Thyroid gland (tissue), 4 donors: ENCODE data around the gene RTN4RL1. TPM values are rescaled to one million over a fixed set of nuclear protein-coding genes. Genes with fewer than 3 reads are reported as not detected.

Experiments used
- DNase-seq, 2 donors: peaks; one replicate each; pipeline ENCODE4 v3.0.0-alpha.2; 2019
- H3K27ac ChIP-seq, 3 donors: fragments of 200-600 bp; sonication (generic); 1 replicate in 2 of 3; 2 replicates in 1 of 3; pipeline ENCODE4 v1.5.1; 2016 to 2019; ENCODE audit warnings: mild to moderate bottlenecking in 1 of 3, moderate library complexity in 1 of 3
- H3K27me3 ChIP-seq: fragments of 200-600 bp; sonication (generic); one replicate; pipeline ENCODE4 v1.5.1; 2019
- H3K36me3 ChIP-seq, 2 donors: fragments of 200-600 bp; sonication (generic); one replicate each; pipeline ENCODE4 v1.5.1; 2016 to 2019
- H3K4me1 ChIP-seq, 2 donors: fragments of 200-600 bp; sonication (generic); one replicate each; pipeline ENCODE4 v1.5.1; 2017 to 2019
- H3K4me3 ChIP-seq, 3 donors: fragments of 200-600 bp; sonication (generic); replicated peaks in 1 of 3; 1 replicate in 2 of 3; 2 replicates in 1 of 3; pipeline ENCODE4 v1.5.1; 2016; ENCODE audit warnings: mild to moderate bottlenecking in 1 of 3
- H3K9me3 ChIP-seq: fragments of 200-600 bp; sonication (generic); one replicate; pipeline ENCODE4 v1.5.1; 2017
- POLR2A ChIP-seq, 2 donors: fragments of 450-650 bp; IDR thresholded peaks; one replicate each; pipeline ENCODE4 v1.6.1; 2017; ENCODE audit warnings: antibody characterized with exemption in 2 of 2, mild to moderate bottlenecking in 2 of 2, moderate library complexity in 1 of 2
- WGBS, 2 donors: methylation state at CpG; one replicate each; pipeline ENCODE4 v1.1.5; 2017; 5-methylcytosine and 5-hydroxymethylcytosine counted together
- intact Hi-C: fragments of 100-400 bp; cut with DNase I; formaldehyde crosslinking; loops from one replicate; pipeline ENCODE4 v1.15.1; 2023
- total RNA-seq, 4 donors: library from RNA; depleted of rRNA; stranded (reverse); fragments of >200 nt; gene quantifications; one replicate each; pipeline ENCODE4 v1.2.3, GENCODE V29; 2016
- TF ChIP-seq, protein P1 (sequence below), 6 experiments: fragments of 200-600 bp in 3 of 6; fragments of 450-650 bp in 3 of 6; sonication (generic) in 3 of 6; IDR thresholded peaks; one replicate each; pipeline ENCODE4 v1.5.1; 2016 to 2019; ENCODE audit warnings: antibody characterized with exemption in 6 of 6, mild to moderate bottlenecking in 2 of 6, inconsistent platforms in 1 of 6, moderate library complexity in 1 of 6

The RTN4RL1 gene
- total RNA-seq, 4 donors from 2014 or later, result 1.6 to 4.9 (median 2.5) TPM

DNA sequence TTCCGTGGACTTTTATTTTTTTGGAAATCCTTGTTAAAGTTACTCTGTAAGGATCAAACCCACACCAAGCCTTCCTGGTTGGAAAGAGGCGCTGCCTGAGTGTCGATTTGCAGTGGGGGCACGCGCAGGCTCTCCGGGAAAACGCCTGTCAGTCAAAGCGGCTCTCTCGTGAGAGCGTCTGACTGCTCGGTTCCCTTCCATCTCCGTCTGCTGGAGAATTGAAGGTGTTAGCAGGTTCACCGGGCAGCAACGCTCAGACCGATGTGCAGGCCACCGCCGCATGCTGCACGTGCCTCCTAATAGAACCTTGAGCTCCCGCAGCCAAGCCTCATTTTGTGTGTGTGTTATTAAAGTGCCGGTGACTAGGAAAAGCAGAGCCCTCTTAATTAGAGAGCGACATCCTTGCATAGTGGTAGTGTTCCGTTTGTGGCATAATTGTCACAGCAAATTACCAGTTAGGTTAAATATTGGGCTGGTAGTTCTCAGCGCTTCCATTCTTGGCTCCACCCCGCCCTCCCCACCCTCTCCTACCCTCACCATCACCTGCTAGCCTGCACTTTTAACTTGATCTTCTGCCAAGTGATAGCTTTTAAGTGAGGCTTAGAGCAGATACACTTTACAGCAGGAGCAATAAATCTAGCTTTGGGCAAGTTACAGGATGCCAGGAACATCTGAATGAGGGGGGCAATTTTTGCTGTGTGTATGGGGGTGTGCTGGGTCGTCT lies 119.8 kb downstream of the RTN4RL1 start:
- 15 to 21% methylated on average over 24 to 25 of the region's 25 CpGs for WGBS, 2 donors
- intact Hi-C loops, result no loop called here
- Histone ChIP-seq H3K4me1 (peaks cover 8% of the 10 kb centered on the region in 2 donors), H3K9me3 (no peaks in the 10 kb centered on the region), H3K4me3 (no peak overlapping the region), H3K27ac (no peak overlapping the region), H3K27me3 (peaks cover 8% of the 10 kb centered on the region), H3K36me3 (no peaks in the 10 kb centered on the region)
- peak in 1 of 2 donors; percentile 3 for DNase-seq
- TF ChIP-seq POLR2A (IDR thresholded peaks at IDR 0.05), result no peak
- TF ChIP-seq, protein P1, sequence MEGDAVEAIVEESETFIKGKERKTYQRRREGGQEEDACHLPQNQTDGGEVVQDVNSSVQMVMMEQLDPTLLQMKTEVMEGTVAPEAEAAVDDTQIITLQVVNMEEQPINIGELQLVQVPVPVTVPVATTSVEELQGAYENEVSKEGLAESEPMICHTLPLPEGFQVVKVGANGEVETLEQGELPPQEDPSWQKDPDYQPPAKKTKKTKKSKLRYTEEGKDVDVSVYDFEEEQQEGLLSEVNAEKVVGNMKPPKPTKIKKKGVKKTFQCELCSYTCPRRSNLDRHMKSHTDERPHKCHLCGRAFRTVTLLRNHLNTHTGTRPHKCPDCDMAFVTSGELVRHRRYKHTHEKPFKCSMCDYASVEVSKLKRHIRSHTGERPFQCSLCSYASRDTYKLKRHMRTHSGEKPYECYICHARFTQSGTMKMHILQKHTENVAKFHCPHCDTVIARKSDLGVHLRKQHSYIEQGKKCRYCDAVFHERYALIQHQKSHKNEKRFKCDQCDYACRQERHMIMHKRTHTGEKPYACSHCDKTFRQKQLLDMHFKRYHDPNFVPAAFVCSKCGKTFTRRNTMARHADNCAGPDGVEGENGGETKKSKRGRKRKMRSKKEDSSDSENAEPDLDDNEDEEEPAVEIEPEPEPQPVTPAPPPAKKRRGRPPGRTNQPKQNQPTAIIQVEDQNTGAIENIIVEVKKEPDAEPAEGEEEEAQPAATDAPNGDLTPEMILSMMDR (IDR thresholded peaks at IDR 0.05), result no peak

DNA sequence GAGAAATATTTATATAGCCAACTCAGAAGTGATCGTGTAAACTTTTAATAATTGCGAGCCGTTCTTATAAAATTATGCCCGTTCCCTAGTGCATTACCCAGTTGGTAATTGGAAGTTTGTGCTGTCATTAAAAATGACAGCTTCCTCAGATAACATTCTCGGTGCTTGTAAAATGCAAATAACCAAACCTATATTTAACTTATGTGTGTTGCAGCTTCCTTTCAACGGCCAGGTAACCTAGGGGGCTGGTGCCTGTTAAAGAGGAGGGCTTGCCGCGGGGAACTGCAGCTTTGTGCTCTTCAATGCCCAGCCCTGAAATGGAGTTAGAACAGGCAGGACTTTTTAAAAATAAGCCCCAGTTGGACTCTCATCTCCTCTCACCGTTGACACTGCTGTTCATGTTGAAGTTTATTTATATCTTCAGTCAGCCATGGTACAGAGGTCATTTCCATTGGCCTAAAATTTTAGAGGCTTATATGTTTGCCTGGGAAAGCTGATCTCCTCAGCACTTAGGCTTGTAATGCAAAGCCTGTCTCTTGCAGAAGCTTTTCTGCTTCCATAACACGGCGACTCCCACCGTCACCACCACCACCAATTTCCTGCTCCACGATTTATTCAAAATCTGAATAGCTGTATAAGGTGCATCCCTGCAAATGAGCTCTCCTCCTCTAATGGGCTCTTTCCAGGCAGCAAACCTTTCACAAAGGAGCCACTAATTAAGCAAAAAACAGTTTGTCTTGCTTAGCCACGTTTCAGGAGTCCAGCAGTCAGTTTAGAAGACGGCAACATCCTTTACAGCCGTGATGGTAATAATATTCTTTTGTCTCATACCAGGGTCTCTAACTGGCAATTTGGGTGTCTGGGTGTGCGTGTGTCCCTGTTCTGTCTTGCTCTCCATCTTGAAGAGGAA lies 120.6 kb downstream of the RTN4RL1 start:
- Histone ChIP-seq H3K27ac (no peak overlapping the region), H3K27me3 (peaks cover 8% of the 10 kb centered on the region), H3K9me3 (no peaks in the 10 kb centered on the region), H3K4me3 (no peak overlapping the region), H3K36me3 (no peaks in the 10 kb centered on the region), H3K4me1 (peaks cover 8% of the 10 kb centered on the region in 2 donors)
- no peak for DNase-seq
- 69 to 75% methylated on average over 17 of the region's 17 CpGs for whole genome bisulfite sequencing, 2 donors
- no peak for TF ChIP-seq POLR2A (IDR thresholded peaks at IDR 0.05)
- TF ChIP-seq, protein P1 (IDR thresholded peaks at IDR 0.05), result no peak
- intact Hi-C loops, result no loop called here

DNA sequence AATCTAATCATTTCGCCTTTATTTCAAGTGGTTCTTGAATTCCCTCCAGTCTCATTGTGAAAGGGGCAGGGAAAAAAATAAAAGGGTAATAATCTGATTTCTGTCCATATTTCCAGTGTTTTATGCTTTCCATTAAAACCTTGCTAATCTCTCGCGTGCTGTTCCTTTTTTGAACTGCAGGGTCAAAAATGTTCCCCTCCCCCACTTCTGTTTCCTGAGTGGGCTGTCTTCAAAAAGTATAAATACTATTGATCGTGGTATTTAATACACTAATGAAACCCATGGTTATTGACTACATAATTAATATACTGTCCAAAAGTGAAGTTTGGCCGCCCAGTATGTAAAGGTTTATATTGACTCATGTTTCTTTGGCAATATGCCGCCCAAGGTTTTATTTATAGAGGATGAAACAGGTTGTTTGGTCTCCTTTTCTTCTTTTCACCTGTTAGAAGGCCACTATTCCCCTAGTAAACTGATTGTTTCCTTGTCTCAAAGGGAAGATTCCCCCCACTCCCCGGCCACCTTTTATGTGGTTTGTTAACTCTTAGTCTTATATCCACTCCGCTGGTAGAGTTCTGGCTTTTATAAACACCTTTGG lies 125.6 kb downstream of the RTN4RL1 start:
- Histone ChIP-seq H3K4me3 (no peak overlapping the region), H3K27ac (no peak overlapping the region), H3K9me3 (no peaks in the 10 kb centered on the region), H3K4me1 (no peaks in the 10 kb centered on the region), H3K27me3 (no peaks in the 10 kb centered on the region), H3K36me3 (peaks cover 33 to 35% of the 10 kb centered on the region in 2 donors)
- DNase-seq, result no peak
- intact Hi-C loops, result no loop called here
- 93 to 95% methylated on average over 8 of the region's 8 CpGs for WGBS, 2 donors
- TF ChIP-seq, protein P1 (IDR thresholded peaks at IDR 0.05), result peak in 1 of 6 experiments; percentile 7
- TF ChIP-seq POLR2A (IDR thresholded peaks at IDR 0.05), result no peak

DNA sequence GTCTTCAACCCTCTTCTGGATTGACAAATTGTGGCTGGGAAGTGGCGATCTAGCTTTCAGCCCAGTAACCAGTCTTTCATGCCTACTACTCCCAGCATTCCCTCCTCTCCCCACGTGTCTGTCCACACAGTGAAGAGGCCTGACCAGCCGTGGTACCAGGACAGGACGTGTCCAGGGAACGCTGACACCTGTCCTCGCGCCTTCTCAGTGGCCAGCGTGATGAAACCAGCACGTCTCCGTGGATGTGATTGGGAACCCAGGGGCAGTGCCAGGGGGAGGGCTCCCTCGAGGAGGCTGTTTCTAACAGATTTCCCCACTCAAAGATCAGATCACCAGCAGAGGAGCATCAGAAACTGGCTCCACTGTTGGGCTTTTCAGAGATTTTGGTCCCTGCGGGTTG lies 126.3 kb downstream of the RTN4RL1 start:
- 91 to 92% methylated on average over 12 of the region's 12 CpGs for WGBS, 2 donors
- intact Hi-C loops, result no loop called here
- TF ChIP-seq, protein P1 (IDR thresholded peaks at IDR 0.05), result no peak
- no peak for TF ChIP-seq POLR2A (IDR thresholded peaks at IDR 0.05)
- H3K27ac ChIP-seq, result no peak overlapping the region
- H3K9me3 ChIP-seq, result no peaks in the 10 kb centered on the region
- H3K4me1 ChIP-seq, result no peaks in the 10 kb centered on the region
- no peak overlapping the region for H3K4me3 ChIP-seq
- no peak for DNase-seq
- H3K36me3 ChIP-seq, result peaks cover 33 to 35% of the 10 kb centered on the region in 2 donors
- H3K27me3 ChIP-seq, result no peaks in the 10 kb centered on the region
